ENCODE results near the gene PRMT7.

- TF ChIP-seq CTCF (IDR thresholded peaks at IDR 0.05; ENCODE audit: insufficient read depth, low read depth, low read length) (no peak), EZH2 (IDR thresholded peaks at IDR 0.05; ENCODE audit: insufficient read depth, low read length) (no peak)
Observed at GRCh38 chr16:68404736-68405345, 94.0 kb downstream of the PRMT7 start.

Data from astrocyte (in vitro differentiated cells and primary cell).